ENCODE data around the gene ADAMTS7.

DNA sequence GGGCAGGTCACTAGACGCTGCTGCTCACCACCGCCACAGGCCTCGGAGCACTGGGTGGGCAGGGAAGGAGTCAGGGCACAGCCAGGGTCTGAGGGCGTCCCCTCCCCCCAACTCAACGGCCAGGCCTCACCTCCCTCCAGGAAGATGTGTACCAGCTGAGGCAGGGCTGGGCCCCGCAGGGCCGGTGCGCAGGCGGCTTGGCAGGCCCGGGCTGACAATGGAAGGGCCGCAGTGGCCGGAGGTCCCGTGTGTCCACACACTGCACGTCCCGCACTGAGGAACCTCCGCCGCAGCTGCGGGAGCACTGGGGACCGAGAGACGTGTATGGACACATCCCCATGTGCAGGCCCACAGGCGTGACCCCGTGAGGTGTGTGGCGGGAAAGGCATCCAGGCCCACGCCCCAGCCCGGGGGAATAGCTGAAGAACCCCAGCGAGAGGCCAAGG lies 47.4 kb downstream of the ADAMTS7 start:
- TF ChIP-seq, protein P1, sequence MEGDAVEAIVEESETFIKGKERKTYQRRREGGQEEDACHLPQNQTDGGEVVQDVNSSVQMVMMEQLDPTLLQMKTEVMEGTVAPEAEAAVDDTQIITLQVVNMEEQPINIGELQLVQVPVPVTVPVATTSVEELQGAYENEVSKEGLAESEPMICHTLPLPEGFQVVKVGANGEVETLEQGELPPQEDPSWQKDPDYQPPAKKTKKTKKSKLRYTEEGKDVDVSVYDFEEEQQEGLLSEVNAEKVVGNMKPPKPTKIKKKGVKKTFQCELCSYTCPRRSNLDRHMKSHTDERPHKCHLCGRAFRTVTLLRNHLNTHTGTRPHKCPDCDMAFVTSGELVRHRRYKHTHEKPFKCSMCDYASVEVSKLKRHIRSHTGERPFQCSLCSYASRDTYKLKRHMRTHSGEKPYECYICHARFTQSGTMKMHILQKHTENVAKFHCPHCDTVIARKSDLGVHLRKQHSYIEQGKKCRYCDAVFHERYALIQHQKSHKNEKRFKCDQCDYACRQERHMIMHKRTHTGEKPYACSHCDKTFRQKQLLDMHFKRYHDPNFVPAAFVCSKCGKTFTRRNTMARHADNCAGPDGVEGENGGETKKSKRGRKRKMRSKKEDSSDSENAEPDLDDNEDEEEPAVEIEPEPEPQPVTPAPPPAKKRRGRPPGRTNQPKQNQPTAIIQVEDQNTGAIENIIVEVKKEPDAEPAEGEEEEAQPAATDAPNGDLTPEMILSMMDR (IDR thresholded peaks at IDR 0.05 in 4 of 5, conservative IDR thresholded peaks at IDR 0.05 in 1 of 5) = no peak
- no peak for TF ChIP-seq POLR2A (IDR thresholded peaks at IDR 0.05)
